Esophagus squamous epithelium (tissue), 5 donors: ENCODE data around the gene BTBD8. TPM values are rescaled to one million over a fixed set of nuclear protein-coding genes. Genes with fewer than 3 reads are reported as not detected.

Experiments
- DNase-seq: peaks from one replicate; lab custom pipeline; 2025; lab: John Stamatoyannopoulos, UW
- H3K27ac ChIP-seq, 4 donors: fragments of 200-600 bp; sonication (generic); one replicate each; pipeline ENCODE4 v1.5.1; 2016 to 2019; ENCODE audit warnings: mild to moderate bottlenecking in 1 of 4
- H3K27me3 ChIP-seq, 4 donors: fragments of 200-600 bp; sonication (generic); 1 replicate in 3 of 4; 2 replicates in 1 of 4; pipeline versions ENCODE4 v1.5.1 to v1.6.0; 2017 to 2021; ENCODE audit warnings: antibody characterized with exemption in 1 of 4
- H3K36me3 ChIP-seq, 3 donors: fragments of 200-600 bp; sonication (generic); one replicate each; pipeline ENCODE4 v1.5.1; 2016 to 2019
- H3K4me1 ChIP-seq, 3 donors: fragments of 200-600 bp; sonication (generic); one replicate each; pipeline ENCODE4 v1.5.1; 2017 to 2019
- H3K4me3 ChIP-seq, 4 donors: fragments of 200-600 bp; sonication (generic); 1 replicate in 3 of 4; 2 replicates in 1 of 4; pipeline ENCODE4 v1.5.1; 2016 to 2019; ENCODE audit warnings: mild to moderate bottlenecking in 2 of 4, moderate library complexity in 1 of 4
- H3K9me3 ChIP-seq, 3 donors: fragments of 200-600 bp; sonication (generic); one replicate each; pipeline ENCODE4 v1.5.1; 2016 to 2019
- POLR2A ChIP-seq, 4 donors: fragments of 450-650 bp; IDR thresholded peaks; one replicate each; pipeline ENCODE4 v1.6.1; 2017; ENCODE audit warnings: antibody characterized with exemption in 4 of 4, mild to moderate bottlenecking in 4 of 4, moderate library complexity in 3 of 4
- WGBS, 2 donors: methylation state at CpG; one replicate each; pipeline ENCODE4 v1.1.5; 2018; 5-methylcytosine and 5-hydroxymethylcytosine counted together
- intact Hi-C: fragments of 100-400 bp; cut with DNase I; formaldehyde crosslinking; loops from one replicate; pipeline ENCODE4 v1.15.0; 2022
- total RNA-seq, 4 donors: library from RNA; depleted of rRNA; stranded (reverse); fragments of >200 nt; gene quantifications; one replicate each; pipeline ENCODE4 v1.1.0, GENCODE V29; 2016
- TF ChIP-seq, protein P1 (sequence below), 6 experiments: fragments of 450-650 bp in 4 of 6; fragments of 200-600 bp in 2 of 6; sonication (generic) in 2 of 6; IDR thresholded peaks; one replicate each; pipeline ENCODE4 v1.5.1; 2016 to 2019; ENCODE audit warnings: antibody characterized with exemption in 6 of 6, mild to moderate bottlenecking in 4 of 6, moderate library complexity in 4 of 6
- donor health status: DM: yes; HTN: yes; CAD: no.

Gene BTBD8
- total RNA-seq, 4 donors from 2014 or later: 0.83 to 4.0 (median 2.7) TPM

DNA sequence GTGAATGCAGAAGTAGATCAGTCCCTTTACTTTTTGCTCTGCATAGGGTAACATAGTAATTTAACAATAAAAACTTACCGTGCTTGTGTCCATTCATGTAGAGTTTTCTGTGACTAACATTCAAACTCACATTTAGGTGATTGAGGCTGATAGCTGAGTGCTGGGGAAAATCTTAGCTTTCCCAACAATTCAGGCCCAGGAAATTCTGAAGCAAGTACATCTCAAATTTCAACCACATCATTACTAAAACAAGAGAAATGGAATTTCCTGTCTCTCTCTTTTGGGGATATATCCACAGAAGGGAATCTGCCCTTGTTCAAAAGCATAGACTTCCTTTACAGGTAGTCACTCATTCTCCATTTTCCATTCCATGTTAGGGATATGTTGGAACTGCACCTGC is 104.5 kb downstream of the BTBD8 start:
- Histone ChIP-seq H3K4me3 (no peak overlapping the region), H3K9me3 (no peaks in the 10 kb centered on the region), H3K36me3 (peaks cover 0 to 17% (median 2%) of the 10 kb centered on the region in 3 donors), H3K4me1 (no peaks in the 10 kb centered on the region), H3K27ac (no peak overlapping the region), H3K27me3 (no peaks in the 10 kb centered on the region)
- no peak for TF ChIP-seq POLR2A (IDR thresholded peaks at IDR 0.05)
- TF ChIP-seq, protein P1, sequence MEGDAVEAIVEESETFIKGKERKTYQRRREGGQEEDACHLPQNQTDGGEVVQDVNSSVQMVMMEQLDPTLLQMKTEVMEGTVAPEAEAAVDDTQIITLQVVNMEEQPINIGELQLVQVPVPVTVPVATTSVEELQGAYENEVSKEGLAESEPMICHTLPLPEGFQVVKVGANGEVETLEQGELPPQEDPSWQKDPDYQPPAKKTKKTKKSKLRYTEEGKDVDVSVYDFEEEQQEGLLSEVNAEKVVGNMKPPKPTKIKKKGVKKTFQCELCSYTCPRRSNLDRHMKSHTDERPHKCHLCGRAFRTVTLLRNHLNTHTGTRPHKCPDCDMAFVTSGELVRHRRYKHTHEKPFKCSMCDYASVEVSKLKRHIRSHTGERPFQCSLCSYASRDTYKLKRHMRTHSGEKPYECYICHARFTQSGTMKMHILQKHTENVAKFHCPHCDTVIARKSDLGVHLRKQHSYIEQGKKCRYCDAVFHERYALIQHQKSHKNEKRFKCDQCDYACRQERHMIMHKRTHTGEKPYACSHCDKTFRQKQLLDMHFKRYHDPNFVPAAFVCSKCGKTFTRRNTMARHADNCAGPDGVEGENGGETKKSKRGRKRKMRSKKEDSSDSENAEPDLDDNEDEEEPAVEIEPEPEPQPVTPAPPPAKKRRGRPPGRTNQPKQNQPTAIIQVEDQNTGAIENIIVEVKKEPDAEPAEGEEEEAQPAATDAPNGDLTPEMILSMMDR (IDR thresholded peaks at IDR 0.05): no peak
- WGBS, 2 donors: 94 to 95% methylated on average over 1 of the region's 1 CpG
- no peak for DNase-seq
- intact Hi-C loops: no loop called here

DNA sequence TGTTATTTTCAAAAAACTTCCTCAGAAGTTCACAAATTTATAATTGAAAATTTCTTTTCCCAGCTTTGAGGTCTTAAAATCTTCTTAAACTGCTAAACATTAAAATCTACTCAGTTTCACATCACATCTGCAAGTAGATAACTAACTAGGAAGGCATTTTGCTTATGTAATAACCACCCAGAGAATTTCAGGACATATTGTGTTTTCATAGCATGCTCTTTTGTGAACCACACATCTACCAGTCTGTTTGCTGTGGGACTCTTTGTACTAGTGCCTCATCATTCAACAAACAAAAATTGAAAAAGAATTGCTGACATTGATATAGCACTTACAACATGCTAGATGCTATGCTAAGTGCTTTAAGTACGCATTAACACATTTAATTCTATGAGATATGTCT is 105.9 kb downstream of the BTBD8 start:
- Histone ChIP-seq H3K27ac (no peak overlapping the region), H3K36me3 (peaks cover 0 to 6% (median 2%) of the 10 kb centered on the region in 3 donors), H3K9me3 (no peaks in the 10 kb centered on the region), H3K4me1 (no peaks in the 10 kb centered on the region), H3K27me3 (no peaks in the 10 kb centered on the region), H3K4me3 (no peak overlapping the region)
- WGBS, 2 donors: 96 to 100% methylated on average over 1 of the region's 1 CpG
- TF ChIP-seq, protein P1 (IDR thresholded peaks at IDR 0.05): no peak
- TF ChIP-seq POLR2A (IDR thresholded peaks at IDR 0.05): no peak
- DNase-seq: no peak
- intact Hi-C loops: no loop called here

DNA sequence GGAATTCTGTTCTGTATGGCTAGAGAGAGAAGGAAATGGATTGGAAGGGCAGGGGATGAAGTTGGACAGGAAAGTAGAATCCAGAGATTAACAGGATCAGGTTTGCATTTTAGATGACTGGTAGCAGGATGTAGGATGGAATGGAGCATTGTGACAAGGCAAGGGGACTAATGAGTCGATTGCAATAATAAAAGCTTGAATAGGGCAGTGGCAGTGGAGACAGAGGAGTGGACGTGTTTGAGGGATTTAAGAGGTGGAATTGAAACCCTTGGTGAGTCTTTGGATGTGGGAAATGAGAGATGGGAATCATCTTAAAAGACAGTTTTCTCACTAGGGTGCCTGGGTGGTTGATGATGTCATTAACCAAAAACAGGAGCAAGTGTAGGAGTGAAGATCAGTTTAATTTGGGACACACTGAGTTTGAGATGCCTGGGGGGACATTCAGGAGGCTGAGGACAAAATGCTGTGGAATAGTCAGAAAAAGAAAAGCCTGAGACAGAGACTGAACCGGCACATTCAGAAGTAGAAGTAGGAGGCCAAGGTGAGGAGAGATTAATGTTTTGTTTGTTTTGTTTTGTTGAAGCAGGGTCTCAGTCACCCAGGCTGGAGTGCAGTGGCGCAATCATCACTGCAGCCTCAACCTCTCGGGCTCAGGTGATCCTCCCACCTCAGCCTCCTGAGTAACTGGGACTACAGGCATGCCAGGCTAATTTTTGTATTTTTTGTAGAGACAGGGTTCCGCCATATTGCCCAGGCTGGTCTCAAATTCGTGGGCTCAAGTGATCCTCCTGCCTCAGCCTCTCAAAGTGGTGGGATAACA is 108.5 kb downstream of the BTBD8 start:
- WGBS, 2 donors: 69 to 70% methylated on average over 7 of the region's 7 CpGs
- TF ChIP-seq, protein P1 (IDR thresholded peaks at IDR 0.05): no peak
- TF ChIP-seq POLR2A (IDR thresholded peaks at IDR 0.05): no peak
- no peaks in the 10 kb centered on the region for H3K9me3 ChIP-seq

DNA sequence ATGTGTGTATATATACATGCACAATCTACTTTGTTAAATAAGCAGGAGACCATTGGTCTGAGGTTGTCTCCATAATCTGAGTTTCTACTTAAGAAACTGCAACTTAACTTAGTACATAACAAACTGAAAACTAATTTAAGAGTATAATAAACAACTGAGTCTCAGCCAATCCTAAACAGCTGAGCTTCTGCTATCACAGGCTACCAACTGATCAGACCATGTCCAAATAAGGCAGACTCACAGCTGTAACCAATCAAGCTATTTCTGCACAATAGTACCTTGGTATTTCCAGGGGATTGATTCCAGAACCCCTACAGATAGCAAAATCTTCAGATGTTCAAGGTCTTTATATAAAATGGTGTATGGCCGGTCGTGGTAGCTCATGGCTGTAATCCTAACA is 111.6 kb downstream of the BTBD8 start:
- Histone ChIP-seq H3K27me3 (no peaks in the 10 kb centered on the region), H3K27ac (no peak overlapping the region), H3K36me3 (no peaks in the 10 kb centered on the region), H3K4me3 (no peak overlapping the region), H3K4me1 (no peaks in the 10 kb centered on the region), H3K9me3 (no peaks in the 10 kb centered on the region)
- WGBS, 2 donors: 70 to 83% methylated on average over 1 to 2 of the region's 2 CpGs
- intact Hi-C loops: no loop called here
- DNase-seq: no peak
- TF ChIP-seq POLR2A (IDR thresholded peaks at IDR 0.05): no peak
- TF ChIP-seq, protein P1 (IDR thresholded peaks at IDR 0.05): no peak

More for the DNA sequence above, 108.5 kb downstream of the BTBD8 start:
- Histone ChIP-seq H3K27me3 (no peaks in the 10 kb centered on the region), H3K27ac (no peak overlapping the region), H3K36me3 (no peaks in the 10 kb centered on the region), H3K4me1 (no peaks in the 10 kb centered on the region), H3K4me3 (no peak overlapping the region)
- no peak for DNase-seq
- intact Hi-C loops: no loop called here

DNA sequence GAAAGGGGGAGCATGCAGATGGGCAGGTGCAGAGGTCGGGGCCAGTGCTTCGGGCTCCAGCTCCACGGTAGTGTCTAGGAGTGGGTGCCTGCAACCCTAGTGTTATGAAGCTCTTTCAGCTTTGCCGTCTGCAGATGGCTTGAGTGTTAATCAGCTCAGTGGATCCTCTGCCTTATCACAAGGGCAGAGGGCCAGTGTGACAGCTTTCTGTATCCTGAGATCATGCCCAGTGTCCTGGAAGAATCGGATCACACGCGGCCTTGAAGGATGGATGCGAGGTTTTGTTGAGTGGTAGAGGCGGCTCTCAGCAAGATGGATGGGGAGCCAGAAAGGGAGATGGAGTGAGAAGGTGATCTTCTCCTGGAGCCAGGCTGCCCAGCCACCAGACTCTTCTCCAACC is 112.1 kb downstream of the BTBD8 start:
- DNase-seq: no peak
- intact Hi-C loops: no loop called here
- Histone ChIP-seq H3K4me1 (no peaks in the 10 kb centered on the region), H3K27me3 (no peaks in the 10 kb centered on the region), H3K4me3 (no peak overlapping the region), H3K27ac (no peak overlapping the region), H3K36me3 (no peaks in the 10 kb centered on the region), H3K9me3 (no peaks in the 10 kb centered on the region)
- TF ChIP-seq, protein P1 (IDR thresholded peaks at IDR 0.05): no peak
- no peak for TF ChIP-seq POLR2A (IDR thresholded peaks at IDR 0.05)
- WGBS, 2 donors: 81 to 100% methylated on average over 6 to 8 of the region's 9 CpGs
